Skeletal muscle tissue (tissue), 2 donors: ENCODE measurements around the gene ERCC1. TPM values are rescaled to one million over a fixed set of nuclear protein-coding genes. Genes with fewer than 3 reads are reported as not detected.

ENCODE experiments used
- small RNA-seq: library from RNA; depleted of rRNA; stranded (forward); fragments of <200 nt; gene quantifications from one replicate; pipeline ENCODE3, GENCODE V24; 2014
- total RNA-seq: library from RNA; depleted of rRNA; stranded (reverse); fragments of >200 nt; gene quantifications from one replicate; pipeline ENCODE4 v1.2.3, GENCODE V29; 2014

ERCC1 gene
- total RNA-seq, 1 donor from 2014 or later: 56.9 TPM

Small RNA genes lying within 50 kb of the gene (small RNA-seq; reads per million reads assigned to genes)
- gene MIR6088: not detected

Other genes starting within 250 kb of the ERCC1 start
- gene TRAPPC6A, start 245.7 kb downstream of the ERCC1 start, total RNA-seq: 15.1 TPM
- gene BLOC1S3, start 245.1 kb downstream of the ERCC1 start, total RNA-seq: 4.2 TPM
- gene EXOC3L2, start 178.5 kb downstream of the ERCC1 start, total RNA-seq: 2.1 TPM
- gene MARK4, start 172.6 kb downstream of the ERCC1 start, total RNA-seq: 15.7 TPM
- gene CKM, start 101.0 kb downstream of the ERCC1 start, total RNA-seq: 3,746 TPM
- 0.52 TPM for gene KLC3, start 83.2 kb downstream of the ERCC1 start, total RNA-seq
- 7.3 TPM for gene ERCC2, start 53.3 kb downstream of the ERCC1 start, total RNA-seq
- gene PPP1R13L, start 18.8 kb downstream of the ERCC1 start, total RNA-seq: not detected
- gene POLR1G, start 17.3 kb downstream of the ERCC1 start, total RNA-seq: 7.3 TPM
- gene FOSB, start 44.1 kb upstream of the ERCC1 start, total RNA-seq: 42.8 TPM
- gene RTN2, start 73.1 kb upstream of the ERCC1 start, total RNA-seq: 45.4 TPM
- 0.52 TPM for gene PPM1N, start 74.5 kb upstream of the ERCC1 start, total RNA-seq
- 32.4 TPM for gene VASP, start 83.6 kb upstream of the ERCC1 start, total RNA-seq
- gene OPA3, start 160.9 kb upstream of the ERCC1 start, total RNA-seq: 3.7 TPM
- gene GPR4, start 178.3 kb upstream of the ERCC1 start, total RNA-seq: 0.52 TPM
- gene EML2, start 215.5 kb upstream of the ERCC1 start, total RNA-seq: 4.7 TPM
- 0.52 TPM for gene GIPR, start 244.3 kb upstream of the ERCC1 start, total RNA-seq